Activated CD8-positive, alpha-beta memory T cell treated with anti-CD3 and anti-CD28 coated beads, Interleukin-2, amount 50 U/mL, for 1 hour (primary cell): Measurements from ENCODE around the gene CLEC11A.
"Not testable (repeated sequence)": the region's sequence is repeated elsewhere in the genome, so short reads cannot be mapped to it uniquely, and the experiment has no call there.

Experiments
- DNase-seq: peaks from one replicate; pipeline ENCODE4 v3.0.0-alpha.2; 2020; ENCODE audit errors: extremely low read depth

Gene CLEC11A

DNA sequence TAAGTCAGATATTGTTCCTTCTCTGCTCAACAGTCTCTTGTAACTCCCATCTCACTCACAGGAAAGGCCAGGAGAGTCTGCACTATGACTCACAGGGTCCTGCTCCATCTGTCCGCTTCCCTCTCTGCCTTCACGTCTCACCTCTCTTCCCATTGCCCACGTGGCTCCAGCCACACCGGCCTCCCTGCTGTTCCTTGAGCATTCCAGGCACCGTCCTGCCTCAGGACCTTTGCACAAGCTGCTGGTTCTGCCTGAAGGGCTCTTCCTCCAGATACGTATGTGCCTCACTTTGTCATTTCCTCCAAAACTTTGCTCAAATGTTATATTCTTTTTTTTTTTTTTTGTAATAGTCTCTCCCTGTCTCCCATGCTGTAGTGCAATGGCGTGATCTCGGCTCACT is 33.1 kb downstream of the CLEC11A start:
- not testable (repeated sequence) for DNase-seq

DNA sequence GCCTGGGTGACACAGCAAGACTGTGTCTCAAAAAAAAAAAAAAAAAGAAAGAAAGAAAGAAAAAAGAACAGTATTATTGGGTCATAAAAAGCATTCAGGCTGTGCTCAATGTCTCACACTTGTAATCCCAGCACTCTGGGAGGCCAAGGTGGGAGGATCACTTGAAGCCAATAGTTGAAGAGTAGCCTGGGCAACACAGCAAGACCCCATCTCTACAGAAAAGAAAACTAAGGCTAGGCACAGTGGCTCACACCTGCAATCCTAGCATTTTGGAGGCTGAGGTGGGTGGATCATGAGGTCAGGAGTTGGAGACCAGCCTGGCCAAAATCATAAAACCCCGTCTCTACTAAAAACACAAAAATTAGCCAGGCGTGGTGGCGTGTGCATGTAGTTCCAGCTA is 34.5 kb downstream of the CLEC11A start:
- DNase-seq: not testable (repeated sequence)

DNA sequence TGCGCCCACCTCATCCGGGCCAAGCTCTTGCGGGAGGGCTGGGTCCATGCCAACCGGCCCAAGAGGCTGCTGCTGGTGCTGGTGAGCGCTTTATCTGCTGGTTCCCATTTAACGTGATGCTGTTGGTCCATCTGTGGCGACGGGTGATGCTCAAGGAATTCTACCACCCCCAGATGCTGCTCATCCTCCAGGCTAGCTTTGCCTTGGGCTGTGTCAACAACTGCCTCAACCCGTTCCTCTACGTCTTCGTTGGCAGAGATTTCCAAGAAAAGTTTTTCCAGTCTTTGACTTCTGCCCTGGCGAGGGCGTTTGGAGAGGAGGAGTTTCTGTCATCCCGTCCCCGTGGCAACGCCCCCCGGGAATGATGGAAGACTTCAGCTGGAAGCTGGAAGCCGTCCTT is 35.9 kb downstream of the CLEC11A start:
- DNase-seq: not testable (repeated sequence)

DNA sequence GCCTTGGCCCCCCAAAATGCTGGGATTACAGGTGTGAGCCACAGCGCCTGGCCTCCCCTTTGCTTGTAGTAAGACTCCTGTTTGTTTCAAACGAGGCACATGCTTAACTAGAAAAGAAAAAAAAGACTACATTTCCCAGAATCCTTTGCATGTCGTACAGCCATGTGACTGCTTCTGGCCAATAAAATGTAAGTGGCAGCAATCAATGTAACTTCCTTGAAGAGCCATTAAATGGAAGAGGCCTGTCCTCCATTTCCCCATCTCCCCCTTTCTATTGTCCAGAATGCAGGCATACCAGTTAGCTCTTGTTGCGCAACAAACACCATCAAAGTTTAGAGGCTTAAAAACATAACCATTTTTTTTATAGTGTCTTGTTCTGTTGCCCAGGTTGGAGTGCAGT is 36.7 kb downstream of the CLEC11A start:
- no peak for DNase-seq

DNA sequence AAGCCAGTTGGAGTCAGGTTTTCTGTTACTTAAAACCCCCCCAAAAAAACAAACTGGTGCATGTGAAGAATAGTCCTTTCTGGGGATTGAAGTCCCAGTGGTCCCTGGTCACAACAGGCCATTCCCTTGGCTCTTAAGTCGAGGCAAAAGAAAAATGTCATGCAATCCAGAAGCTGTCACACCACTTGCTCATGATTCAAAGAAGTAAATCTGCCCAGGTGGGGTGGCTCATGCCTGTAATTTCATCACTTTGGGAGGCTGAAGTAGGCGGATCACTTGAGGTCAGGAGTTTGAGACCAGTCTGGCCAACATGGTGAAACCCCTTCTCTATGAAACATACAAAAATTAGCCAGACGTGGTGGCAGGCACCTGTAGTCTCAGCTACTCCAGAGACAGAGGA is 38.3 kb downstream of the CLEC11A start:
- not testable (repeated sequence) for DNase-seq

DNA sequence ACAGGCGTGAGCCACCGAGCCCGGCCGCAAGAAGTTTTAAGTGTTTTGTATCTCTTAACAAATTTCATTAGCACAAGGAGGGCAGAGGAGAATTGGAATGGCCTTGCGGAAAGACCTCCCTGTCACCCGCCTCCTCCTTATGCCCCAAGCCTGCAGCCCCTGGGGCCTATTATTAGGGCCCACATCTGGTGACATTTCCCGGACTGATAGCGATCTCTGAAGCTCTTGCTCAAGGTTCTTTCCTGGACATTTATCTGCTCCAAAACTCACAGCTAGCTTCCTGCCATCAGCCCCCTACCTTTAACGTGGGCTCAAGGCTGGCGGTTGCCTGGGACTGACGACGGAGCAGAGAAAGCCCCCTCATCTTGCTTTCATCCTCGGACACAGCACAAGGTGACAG is 40.4 kb downstream of the CLEC11A start:
- not testable (repeated sequence) for DNase-seq

DNA sequence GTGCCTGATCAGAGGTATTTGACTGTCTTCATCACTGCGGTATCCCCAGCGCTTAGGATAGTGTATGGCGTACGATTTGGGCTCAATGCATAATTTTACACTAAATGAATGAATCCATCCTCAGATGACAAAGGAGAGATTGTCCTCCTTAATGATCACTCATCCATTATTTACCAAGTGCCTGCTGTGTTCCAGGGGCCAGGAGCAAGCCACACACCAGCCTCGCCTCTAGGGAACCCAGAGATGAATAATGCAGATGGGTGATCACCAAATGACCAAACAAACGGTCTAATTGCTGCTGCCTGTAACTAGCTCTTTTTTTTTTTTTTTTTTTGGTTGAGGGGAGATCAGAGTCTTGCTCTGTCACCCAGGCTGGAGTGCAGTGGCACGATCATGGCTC is 41.2 kb downstream of the CLEC11A start:
- DNase-seq: no peak

DNA sequence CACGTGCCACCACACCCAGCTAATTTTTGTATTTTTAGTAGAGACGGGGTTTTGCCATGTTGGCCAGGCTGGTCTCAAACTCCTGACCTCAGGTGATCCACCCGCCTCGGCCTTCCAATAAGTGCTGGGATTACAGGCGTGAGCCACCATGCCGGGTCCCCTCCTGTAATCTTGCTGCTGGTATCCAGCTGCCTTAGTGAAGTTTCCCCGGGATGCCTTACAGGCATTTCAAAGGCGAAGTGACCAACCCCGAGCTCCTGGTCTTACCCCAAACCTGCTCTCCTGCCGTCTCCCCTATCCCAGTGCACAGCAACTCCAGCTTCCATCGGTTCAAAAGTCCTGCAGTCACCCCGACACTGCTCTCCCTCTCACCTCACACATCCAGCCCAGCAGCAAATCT is 43.6 kb downstream of the CLEC11A start:
- DNase-seq: not testable (repeated sequence)

DNA sequence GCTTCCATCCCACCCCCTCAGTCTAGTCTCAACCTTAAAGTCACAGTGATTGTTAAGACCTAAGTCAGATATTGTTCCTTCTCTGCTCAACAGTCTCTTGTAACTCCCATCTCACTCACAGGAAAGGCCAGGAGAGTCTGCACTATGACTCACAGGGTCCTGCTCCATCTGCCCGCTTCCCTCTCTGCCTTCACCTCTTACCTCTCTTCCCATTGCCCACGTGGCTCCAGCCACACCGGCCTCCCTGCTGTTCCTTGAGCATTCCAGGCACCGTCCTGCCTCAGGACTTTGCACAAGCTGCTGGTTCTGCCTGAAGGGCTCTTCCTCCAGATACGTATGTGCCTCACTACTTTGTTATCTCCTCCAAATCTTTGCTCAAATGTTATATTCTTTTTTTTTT is 44.1 kb downstream of the CLEC11A start:
- DNase-seq: not testable (repeated sequence)

DNA sequence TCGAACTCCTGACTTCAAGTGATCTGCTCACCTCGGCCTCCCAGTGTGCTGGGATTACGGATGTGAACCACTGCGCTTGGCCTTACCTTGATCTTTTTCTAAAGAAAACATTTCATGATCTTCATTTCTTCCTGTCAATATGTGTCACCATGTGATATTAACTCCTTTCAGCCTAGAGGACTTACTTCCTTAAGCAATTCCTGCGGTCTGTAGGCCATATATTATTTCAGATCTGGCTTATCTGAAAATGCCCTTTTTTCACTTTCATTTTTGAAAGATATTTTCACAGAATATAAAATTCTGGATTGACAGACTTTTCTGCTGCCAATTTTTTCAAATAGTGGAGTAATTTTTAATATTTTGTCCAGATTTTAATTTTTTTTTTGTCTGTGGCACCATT is 45.1 kb downstream of the CLEC11A start:
- DNase-seq: no peak

DNA sequence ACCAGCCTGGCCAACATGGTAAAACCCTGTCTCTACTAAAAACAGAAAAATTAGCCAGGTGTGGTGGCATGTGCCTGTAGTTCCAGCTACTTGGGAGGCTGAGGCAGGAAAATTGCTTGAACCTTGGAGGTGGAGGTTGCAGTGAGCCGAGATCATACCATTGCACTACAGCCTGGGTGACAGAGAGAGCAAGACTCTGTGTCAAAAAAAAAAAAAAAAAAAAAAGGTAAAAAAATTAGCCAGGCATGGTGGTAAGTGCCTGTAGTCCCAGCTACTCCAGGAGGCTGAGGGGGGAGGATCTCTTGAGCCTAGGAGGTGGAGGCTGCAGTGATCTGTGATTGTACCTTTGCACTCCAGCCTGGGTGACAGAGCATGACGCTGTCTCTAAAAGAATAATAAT is 47.0 kb downstream of the CLEC11A start, which contains the start of gene GPR32:
Gene GPR32 (plus strand): TSS at position 301 of the 400 bp plus-strand sequence. CDS start 137 bp downstream, outside the sequence.
- DNase-seq: not testable (repeated sequence)

DNA sequence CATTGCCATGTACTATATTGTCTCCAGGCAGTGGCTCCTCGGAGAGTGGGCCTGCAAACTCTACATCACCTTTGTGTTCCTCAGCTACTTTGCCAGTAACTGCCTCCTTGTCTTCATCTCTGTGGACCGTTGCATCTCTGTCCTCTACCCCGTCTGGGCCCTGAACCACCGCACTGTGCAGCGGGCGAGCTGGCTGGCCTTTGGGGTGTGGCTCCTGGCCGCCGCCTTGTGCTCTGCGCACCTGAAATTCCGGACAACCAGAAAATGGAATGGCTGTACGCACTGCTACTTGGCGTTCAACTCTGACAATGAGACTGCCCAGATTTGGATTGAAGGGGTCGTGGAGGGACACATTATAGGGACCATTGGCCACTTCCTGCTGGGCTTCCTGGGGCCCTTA is 47.7 kb downstream of the CLEC11A start:
- no peak for DNase-seq

DNA sequence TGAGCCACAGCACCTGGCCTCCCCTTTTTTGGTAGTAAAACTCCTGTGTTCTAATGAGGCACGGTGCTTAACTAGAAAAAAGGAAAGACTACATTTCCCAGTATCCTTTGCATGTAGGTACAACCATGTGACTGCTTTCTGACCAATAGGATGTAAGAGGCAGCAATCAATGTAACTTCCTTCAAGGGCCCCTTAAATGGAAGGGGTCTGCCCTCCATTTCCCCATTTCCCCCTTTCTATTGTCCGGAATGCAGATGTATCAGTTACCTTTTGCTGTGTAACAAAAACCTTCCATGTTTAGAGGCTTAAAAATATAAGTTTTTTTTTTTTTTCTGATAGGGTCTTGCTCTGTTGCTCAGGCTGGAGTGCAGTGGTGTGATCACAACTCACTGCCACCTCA is 49.3 kb downstream of the CLEC11A start:
- no peak for DNase-seq

DNA sequence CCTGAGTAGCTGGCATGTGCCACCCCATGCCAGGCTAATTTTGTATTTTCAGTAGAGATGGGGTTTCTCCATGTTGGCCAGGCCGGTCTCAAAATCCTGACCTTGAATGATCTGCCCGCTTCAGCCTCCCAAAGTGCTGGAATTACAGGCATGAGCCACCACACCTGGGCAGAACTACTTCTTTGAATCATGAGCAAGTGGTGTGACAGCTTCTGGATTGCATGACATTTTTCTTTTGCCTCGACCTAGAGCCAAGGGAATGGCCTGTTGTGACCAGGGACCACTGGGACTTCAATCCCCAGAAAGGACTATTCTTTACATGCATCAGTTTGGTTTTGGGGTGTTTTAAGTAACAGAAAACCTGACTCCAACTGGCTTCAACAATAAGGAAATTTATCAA is 49.7 kb downstream of the CLEC11A start:
- not testable (repeated sequence) for DNase-seq

DNA sequence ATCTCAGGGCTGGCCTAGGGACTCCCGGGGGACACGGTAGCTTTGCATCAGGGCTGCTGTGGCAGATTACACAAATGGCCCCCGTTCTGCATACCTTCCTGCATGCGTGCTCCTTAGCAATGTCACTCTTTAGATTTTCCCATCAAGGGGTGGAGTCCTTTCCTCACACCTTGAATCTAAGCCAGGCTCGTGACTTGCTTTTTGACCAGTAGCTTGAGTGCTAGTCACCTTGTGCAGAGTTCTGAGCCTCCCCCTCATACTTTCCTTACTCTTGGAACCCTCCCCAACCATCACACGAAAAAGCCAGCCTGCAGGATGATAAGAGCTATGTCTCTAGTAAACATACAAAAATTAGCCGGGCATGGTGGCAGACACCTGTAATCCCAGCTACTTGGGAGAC is 50.3 kb downstream of the CLEC11A start:
- not testable (repeated sequence) for DNase-seq
